GM18870 (cell line): ENCODE data around the gene KRTAP5-1.

ENCODE experiments used
- ATAC-seq: cut with Tn5 transposase; IDR thresholded peaks from one replicate; pipeline ENCODE4 v1.9.1; 2021; ENCODE audit warnings: moderate library complexity; ENCODE audit not compliant: unreplicated experiment

KRTAP5-1 gene

DNA sequence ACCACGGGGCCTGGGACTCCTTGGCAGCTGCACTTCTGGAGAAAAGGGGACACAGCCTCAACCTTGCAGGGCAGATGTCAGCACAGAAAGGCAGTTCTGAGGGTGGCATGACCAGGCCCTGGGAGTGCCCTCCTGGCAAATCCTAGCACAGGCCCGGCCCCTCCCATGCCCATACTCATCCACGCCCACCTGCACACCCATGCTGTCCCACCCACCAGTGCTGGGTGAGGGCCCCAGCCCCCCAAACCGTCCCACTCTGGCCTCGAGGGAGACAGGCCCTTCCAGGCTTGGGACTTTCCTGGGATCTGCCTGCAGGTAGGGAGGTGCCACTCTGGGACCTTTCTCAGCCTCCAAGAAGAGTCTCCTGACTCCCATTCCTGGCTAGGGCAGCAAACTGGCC, 23.1 kb downstream of the KRTAP5-1 start:
- ATAC-seq, result no peak

- ATAC-seq, result no peak
Observed at GRCh38 chr11:1561266-1561665, 23.8 kb downstream of the KRTAP5-1 start.

DNA sequence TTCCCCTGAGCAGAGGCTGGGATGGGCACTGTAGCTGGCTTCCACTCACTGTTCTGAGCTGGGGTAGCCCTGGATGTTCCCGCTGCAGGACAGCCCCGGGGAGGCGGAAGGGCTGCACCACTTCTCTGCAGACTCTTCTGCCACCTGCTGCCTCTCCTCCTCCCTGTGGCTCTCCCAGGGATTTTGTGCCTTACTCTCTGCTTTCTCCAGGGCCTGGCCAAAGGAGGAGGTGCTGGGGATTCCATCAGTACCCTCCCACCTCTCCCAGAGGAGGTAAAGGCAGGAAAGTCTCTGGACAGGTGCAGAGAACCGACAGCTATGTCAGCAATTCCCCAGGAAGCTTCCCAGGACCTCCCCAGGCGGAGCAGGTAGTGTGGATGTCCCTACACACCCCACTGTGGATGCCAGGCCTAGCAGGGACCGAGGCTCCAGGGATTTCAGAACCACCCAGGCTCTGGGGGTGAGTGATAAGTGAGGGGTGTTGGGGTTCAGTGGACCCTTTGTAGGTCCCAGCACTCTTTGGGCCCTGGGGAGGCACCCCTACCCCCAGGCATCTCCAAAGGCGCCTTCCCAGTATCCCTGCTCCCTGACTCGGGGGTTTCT, 24.3 kb downstream of the KRTAP5-1 start:
- no peak for ATAC-seq

GRCh38 chr11:1560002-1560648, 25.0 kb downstream of the KRTAP5-1 start:
- ATAC-seq, result no peak

GRCh38 chr11:1559111-1559951, 25.8 kb downstream of the KRTAP5-1 start:
- no peak for ATAC-seq

GRCh38 chr11:1558775-1559110, 26.3 kb downstream of the KRTAP5-1 start:
- no peak for ATAC-seq

DNA sequence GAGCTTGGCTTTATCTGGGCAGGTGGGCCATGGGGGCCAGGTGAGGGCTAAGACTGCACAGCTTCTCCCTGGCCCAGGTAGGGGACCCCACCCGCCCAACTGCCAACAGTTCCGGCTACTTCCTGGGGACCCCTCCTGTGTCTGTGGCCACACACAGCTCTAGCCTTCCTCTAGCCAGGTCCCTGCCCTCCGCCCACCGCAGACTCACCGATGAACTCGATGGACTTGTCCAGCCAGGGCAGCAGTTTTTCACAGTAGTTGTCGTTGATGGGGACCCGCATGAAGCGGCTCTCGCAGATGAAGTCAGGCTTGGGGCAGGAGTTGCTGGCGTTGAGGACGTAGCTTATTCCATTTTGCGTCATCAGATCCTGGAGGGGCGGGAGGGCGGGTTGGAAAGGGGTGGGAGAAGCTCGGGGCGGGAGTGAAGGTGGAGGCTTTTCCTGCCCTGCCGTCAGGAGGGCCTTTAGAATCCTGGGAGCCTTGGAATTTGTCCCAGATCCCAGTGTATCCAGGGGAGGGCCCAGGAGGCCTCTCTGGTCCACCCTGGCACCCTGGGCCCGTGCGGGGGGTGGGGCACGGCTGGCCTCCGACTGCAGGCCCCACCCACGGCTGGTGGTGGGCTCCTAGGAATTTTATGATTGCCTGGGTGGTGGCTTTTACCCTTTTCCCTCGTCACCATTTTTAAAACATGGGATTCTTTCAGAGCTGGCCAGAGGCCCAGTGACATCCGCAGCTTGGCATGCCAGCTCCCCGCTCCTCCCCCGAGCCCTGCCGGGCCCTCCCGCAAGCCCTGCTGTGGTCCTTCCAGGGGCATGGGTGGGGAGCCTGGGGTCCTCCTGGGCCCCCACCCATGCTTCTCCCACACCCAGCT, 26.9 kb downstream of the KRTAP5-1 start:
- ATAC-seq, result no peak

DNA sequence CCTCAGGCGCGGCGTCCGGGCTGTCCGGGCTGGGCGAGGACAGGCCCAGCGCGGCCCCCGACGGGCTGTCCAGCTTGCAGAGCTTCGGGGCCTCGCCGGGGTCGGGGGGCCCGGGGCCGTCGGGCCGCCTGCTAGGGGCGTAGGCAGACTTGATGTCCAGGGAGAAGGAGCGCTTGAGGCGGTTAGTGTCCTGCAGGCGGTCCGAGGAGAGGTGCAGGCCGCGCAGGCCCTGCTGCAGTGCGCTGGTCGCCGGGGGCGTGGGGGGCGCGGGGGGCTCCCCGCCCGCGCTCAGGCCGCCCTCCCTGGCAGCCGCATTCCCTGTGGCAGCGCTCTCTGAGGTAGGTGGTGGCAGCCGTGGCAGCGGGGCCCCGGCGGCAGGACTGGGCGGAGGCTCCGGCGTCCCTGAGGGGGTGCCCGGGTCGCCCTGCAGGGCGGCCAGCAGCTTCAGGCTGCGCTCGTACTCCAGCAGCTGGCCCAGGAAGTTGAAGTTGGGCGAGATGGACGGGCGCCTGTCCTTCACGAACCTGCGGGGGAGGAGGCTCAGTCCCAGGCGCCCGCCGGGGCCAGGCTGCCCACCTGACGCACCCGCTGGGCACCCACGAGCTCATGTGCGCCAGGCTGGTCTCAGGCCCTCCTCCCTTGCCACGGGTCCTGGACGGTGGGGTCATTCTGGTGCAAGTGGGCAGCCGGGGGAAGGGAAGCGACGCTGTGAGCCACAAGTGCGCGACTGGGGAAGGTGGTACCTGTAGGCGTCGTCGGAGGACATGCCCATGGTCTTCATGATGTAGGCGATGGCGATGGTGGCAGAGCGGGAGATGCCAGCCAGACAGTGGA, 27.8 kb downstream of the KRTAP5-1 start:
- ATAC-seq, result no peak

DNA sequence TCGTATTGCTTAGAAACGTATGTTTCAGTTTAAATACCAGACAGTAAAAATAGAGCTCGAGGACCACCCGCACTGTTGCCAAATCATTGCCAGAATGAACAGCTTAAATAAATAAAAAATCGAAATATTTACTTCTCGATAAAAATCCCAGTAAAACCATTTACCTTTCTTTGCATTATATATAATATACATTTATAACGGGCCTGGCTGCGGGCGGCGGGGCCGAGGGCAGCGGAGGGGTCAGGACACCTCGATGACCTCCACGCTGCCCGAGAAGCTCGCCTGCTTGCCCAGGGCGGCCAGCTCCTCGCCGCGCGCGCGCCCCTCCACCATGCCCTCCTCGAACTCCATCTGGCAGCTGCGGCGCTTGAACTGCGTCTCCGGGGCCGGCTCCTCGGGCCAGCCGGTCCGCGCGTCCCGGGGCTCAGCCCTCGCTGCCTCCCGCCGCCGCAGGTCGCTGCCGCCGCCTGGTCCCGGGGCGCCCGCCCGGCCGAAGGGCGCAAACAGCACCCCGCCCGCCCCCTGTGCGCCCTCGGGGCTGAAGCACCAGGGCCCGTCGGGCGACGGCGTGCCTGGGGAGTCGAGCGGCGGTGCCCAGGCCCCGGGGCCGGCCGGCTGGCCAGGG, 28.7 kb downstream of the KRTAP5-1 start:
- no peak for ATAC-seq

GRCh38 chr11:1555713-1556153, 29.4 kb downstream of the KRTAP5-1 start:
- ATAC-seq, result no peak

GRCh38 chr11:1554981-1555712, 29.9 kb downstream of the KRTAP5-1 start:
- no peak for ATAC-seq

DNA sequence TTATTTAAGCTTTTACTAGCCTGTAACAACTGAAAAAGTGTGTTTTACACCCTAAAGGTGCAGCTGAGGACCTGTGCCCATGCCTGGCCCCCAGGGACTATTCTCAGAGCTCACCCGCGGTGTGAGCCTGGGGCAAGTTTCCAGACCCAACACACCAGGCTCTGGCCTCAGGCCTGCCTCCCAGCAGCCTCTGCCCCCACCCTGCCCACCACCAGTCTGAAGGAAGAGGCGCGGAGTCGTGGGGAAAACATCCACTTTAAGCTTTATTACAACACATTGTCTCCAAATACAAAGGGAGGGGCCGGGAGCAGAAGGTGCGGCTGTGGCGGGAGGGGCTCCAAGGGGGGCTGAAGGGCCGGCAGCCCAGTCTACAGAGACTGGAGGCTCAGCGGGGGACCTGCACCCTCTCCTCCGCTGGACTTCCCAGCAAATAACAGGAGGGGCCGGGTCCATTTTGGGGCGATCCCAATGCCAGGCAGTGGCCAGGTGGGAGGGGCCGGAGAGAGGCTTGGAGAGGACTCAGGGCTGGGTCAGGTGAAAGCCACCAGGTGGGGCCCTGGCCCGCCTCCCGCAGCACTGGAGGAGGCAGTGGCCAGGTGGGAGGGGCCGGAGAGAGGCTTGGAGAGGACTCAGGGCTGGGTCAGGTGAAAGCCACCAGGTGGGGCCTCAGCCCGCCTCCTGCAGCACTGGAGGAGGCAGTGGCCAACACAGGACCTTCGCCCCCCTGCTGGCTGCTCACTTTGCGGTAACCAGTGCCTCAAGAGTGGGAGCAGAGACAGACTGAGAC, 31.1 kb downstream of the KRTAP5-1 start:
- no peak for ATAC-seq

GRCh38 chr11:1549338-1550330, 35.4 kb downstream of the KRTAP5-1 start:
- ATAC-seq, result no peak

- ATAC-seq, result no peak
Observed at GRCh38 chr11:1548221-1549070, 36.6 kb downstream of the KRTAP5-1 start.

DNA sequence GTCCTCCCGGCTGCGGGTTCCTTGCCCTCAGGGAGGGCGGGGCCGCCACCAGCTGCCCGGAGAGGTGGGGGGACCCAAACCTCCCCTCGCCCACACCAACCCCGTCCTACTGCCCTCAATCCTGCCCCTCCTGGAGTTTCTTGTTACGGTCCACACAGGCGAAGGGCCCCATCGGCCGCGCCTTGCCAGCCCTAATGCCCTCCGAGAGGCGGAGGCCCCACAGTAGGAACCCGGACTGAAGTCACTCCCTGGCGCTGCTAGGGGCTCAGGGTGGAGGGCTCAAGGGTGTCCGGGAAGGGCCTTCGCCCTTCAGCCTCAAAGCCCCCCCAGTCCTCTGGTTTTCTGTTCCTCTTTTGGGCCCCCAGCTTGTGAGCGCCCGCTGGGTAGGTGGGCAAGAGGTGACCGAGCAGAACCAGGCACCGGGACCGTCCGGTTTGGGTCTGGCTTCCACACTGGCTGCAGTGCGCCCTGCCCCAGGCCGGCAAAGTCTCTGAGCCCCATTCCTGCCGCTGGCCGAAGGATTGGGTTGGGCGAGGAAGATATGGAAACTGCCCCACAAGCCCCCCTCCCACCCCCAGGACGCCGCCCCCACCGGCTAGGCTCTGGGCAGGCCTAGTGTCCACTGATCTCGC, 37.5 kb downstream of the KRTAP5-1 start:
- no peak for ATAC-seq
